DOHH2 (cell line): ENCODE data around the gene AMIGO3.

ENCODE experiments used
- H3F3A ChIP-seq: fragments of 200-600 bp; sonication (generic), shearing (Covaris generic); 2 replicates; pipeline ENCODE4 v1.6.0; 2016; ENCODE audit warnings: antibody characterized with exemption, mild to moderate bottlenecking; ENCODE audit not compliant: control insufficient read depth, insufficient read depth
- H3K27ac ChIP-seq: fragments of 200-600 bp; sonication (generic); 2 replicates; pipeline ENCODE4 v1.5.1; 2014; ENCODE audit warnings: low read depth, mild to moderate bottlenecking, low read length, moderate library complexity
- H3K27me3 ChIP-seq: fragments of 200-600 bp; sonication (generic); 2 replicates; pipeline ENCODE4 v1.6.1; 2014; ENCODE audit warnings: mild to moderate bottlenecking, low read length, mixed read lengths; ENCODE audit not compliant: control insufficient read depth
- H3K36me3 ChIP-seq: fragments of 200-600 bp; sonication (generic); 2 replicates; pipeline ENCODE4 v1.6.1; 2014; ENCODE audit warnings: mild to moderate bottlenecking, low read length, moderate library complexity, mixed read lengths; ENCODE audit not compliant: control insufficient read depth
- H3K4me1 ChIP-seq: fragments of 200-600 bp; sonication (generic); 2 replicates; pipeline ENCODE4 v1.6.1; 2014; ENCODE audit warnings: mild to moderate bottlenecking, low read length, mixed read lengths; ENCODE audit not compliant: control insufficient read depth
- H3K4me2 ChIP-seq: fragments of 200-600 bp; sonication (generic); 2 replicates; pipeline ENCODE4 v1.6.0; 2014; ENCODE audit warnings: mild to moderate bottlenecking, low read length, moderate library complexity
- H3K4me3 ChIP-seq: fragments of 200-600 bp; sonication (generic); 2 replicates; pipeline ENCODE4 v1.5.1; 2014; ENCODE audit warnings: mild to moderate bottlenecking, low read length, mixed read lengths
- H3K79me2 ChIP-seq: fragments of 200-600 bp; sonication (generic); 2 replicates; pipeline ENCODE4 v1.6.1; 2014; ENCODE audit warnings: mild to moderate bottlenecking, low read length, mixed read lengths; ENCODE audit not compliant: control insufficient read depth
- H3K9me2 ChIP-seq: fragments of 200-600 bp; sonication (generic); replicated peaks from 2 replicates; pipeline ENCODE4 v1.6.1; 2014; ENCODE audit warnings: mild to moderate bottlenecking, low read length, mixed read lengths; ENCODE audit not compliant: control insufficient read depth
- H3K9me3 ChIP-seq: fragments of 200-600 bp; sonication (generic); 2 replicates; pipeline ENCODE4 v1.6.1; 2014; ENCODE audit warnings: antibody characterized with exemption, low read length, mixed read lengths; ENCODE audit not compliant: control insufficient read depth, insufficient read depth
- H4K20me1 ChIP-seq: fragments of 200-600 bp; sonication (generic); 2 replicates; pipeline ENCODE4 v1.6.0; 2014; ENCODE audit warnings: low read depth, mild to moderate bottlenecking, antibody characterized with exemption, low read length, moderate library complexity; ENCODE audit not compliant: control insufficient read depth, insufficient read depth
- EZH2phosphoT487 ChIP-seq: fragments of 200-600 bp; sonication (generic); IDR thresholded peaks from 2 replicates; pipeline ENCODE4 v1.6.1; 2017; ENCODE audit warnings: borderline replicate concordance, mild to moderate bottlenecking, antibody characterized with exemption, low read length, moderate library complexity, mixed read lengths
- TF ChIP-seq, protein P1 (sequence below): fragments of 200-600 bp; sonication (generic); IDR thresholded peaks from one replicate; pipeline ENCODE4 v1.5.1; 2014; ENCODE audit warnings: antibody characterized with exemption, mild to moderate bottlenecking, low read depth, low read length; ENCODE audit not compliant: poor library complexity, severe bottlenecking

The AMIGO3 gene

DNA sequence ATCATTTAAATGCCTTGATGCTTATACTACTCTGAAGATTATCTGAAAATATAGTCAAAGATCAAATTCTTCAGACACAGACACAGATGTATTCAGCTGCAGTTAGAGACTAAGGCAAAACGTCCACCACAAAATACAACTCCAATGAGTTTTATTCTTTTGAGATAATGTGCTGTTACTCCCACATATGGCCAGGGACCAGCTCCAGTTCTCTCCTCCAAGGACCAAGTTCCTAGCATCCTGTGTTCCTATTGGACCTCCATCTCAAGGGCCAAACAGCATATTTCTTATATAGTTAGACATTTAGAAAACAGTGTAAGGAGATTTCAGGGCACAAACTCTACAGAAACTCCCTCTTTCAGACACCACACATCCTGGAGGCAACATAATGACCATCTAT is 39.7 kb upstream of the AMIGO3 start:
- no peak overlapping the region for H3K27ac ChIP-seq
- H3K27me3 ChIP-seq, result no peaks in the 10 kb centered on the region
- no peaks in the 10 kb centered on the region for H3K9me2 ChIP-seq
- no peaks in the 10 kb centered on the region; the same call in 1 of the 2 replicates for H3K36me3 ChIP-seq
- no peaks in the 10 kb centered on the region for H4K20me1 ChIP-seq
- H3K79me2 ChIP-seq, result peaks cover 83% of the 10 kb centered on the region
- H3F3A ChIP-seq, result 0 out of 2 replicates have a peak, but pooled peaks cover 2% of the 10 kb centered on the region
- H3K4me3 ChIP-seq, result no peak overlapping the region
- TF ChIP-seq, protein P1, sequence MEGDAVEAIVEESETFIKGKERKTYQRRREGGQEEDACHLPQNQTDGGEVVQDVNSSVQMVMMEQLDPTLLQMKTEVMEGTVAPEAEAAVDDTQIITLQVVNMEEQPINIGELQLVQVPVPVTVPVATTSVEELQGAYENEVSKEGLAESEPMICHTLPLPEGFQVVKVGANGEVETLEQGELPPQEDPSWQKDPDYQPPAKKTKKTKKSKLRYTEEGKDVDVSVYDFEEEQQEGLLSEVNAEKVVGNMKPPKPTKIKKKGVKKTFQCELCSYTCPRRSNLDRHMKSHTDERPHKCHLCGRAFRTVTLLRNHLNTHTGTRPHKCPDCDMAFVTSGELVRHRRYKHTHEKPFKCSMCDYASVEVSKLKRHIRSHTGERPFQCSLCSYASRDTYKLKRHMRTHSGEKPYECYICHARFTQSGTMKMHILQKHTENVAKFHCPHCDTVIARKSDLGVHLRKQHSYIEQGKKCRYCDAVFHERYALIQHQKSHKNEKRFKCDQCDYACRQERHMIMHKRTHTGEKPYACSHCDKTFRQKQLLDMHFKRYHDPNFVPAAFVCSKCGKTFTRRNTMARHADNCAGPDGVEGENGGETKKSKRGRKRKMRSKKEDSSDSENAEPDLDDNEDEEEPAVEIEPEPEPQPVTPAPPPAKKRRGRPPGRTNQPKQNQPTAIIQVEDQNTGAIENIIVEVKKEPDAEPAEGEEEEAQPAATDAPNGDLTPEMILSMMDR, result no peak
- TF ChIP-seq EZH2phosphoT487, result no peak
- H3K9me3 ChIP-seq, result no peaks in the 10 kb centered on the region
- H3K4me1 ChIP-seq, result no peaks in the 10 kb centered on the region
- no peak overlapping the region for H3K4me2 ChIP-seq

DNA sequence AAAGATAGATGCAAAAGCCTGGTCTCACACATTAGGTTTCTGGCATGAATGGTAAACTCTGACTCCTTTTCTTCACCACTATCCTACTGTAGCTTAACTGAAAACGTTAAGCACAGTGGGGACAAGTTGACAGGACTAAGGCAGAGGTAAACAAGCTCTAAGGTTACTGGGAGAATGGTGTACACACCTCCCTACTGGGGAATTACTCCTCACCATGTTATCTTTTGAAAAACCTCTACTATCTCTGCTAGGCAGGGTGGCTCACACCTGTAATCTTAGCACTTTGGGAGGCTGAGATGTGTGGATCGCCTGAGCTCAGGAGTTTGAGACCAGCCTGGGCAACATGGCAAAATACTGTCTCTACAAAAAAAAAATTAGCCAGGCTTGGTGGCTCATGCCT is 37.7 kb upstream of the AMIGO3 start:
- no peaks in the 10 kb centered on the region for H4K20me1 ChIP-seq
- H3K4me1 ChIP-seq, result no peaks in the 10 kb centered on the region
- H3K27ac ChIP-seq, result no peak overlapping the region
- no peaks in the 10 kb centered on the region for H3K27me3 ChIP-seq
- no peak overlapping the region for H3K4me2 ChIP-seq
- peaks cover 90% of the 10 kb centered on the region for H3K79me2 ChIP-seq
- no peak for TF ChIP-seq EZH2phosphoT487
- TF ChIP-seq, protein P1, result no peak
- no peaks in the 10 kb centered on the region; the same call in 1 of the 2 replicates for H3K36me3 ChIP-seq
- no peaks in the 10 kb centered on the region for H3K9me3 ChIP-seq
- H3K9me2 ChIP-seq, result no peaks in the 10 kb centered on the region
- no peak overlapping the region for H3K4me3 ChIP-seq
- 0 out of 2 replicates have a peak, but pooled peaks cover 2% of the 10 kb centered on the region for H3F3A ChIP-seq

DNA sequence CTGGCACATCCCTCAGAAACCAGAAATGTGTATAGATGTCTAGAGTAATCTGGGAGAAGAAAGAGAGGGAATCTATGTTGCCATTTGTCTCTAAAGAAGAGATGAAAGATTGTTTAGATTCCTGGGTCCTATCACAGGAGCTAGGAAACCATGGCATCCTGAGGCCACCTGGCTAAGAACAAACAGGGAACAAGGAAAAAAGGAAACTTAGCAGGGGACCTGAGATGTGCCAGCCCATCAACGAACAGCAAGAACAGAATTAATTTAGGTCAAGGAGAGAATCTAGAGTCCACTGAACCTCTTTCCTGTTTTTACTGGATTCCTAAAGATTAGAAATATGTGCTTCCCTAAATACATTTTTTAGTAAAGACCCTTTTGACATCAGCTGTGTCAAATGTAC is 36.6 kb upstream of the AMIGO3 start:
- Histone ChIP-seq H4K20me1 (no peaks in the 10 kb centered on the region), H3F3A (0 out of 2 replicates have a peak, but pooled peaks cover 2% of the 10 kb centered on the region), H3K79me2 (peaks cover 87% of the 10 kb centered on the region), H3K9me2 (no peaks in the 10 kb centered on the region), H3K4me3 (no peak overlapping the region), H3K4me1 (no peaks in the 10 kb centered on the region), H3K36me3 (no peaks in the 10 kb centered on the region; the same call in 1 of the 2 replicates), H3K27ac (no peak overlapping the region), H3K4me2 (no peak overlapping the region), H3K9me3 (no peaks in the 10 kb centered on the region), H3K27me3 (no peaks in the 10 kb centered on the region)
- TF ChIP-seq, protein P1, result no peak
- no peak for TF ChIP-seq EZH2phosphoT487
